Mammary epithelial cell (primary cell): ENCODE data around the gene SLCO4A1.

Experiments used
- EZH2 ChIP-seq: IDR thresholded peaks from 2 replicates; pipeline ENCODE4 v1.6.1; 2012; ENCODE audit warnings: low read length, inconsistent platforms, borderline replicate concordance
- TF ChIP-seq, protein P1 (sequence below), 2 donors: IDR thresholded peaks in 1 of 2; conservative IDR thresholded peaks in 1 of 2; 2 replicates each; pipeline ENCODE4 v1.5.1; 2011 to 2012; ENCODE audit warnings: inconsistent platforms in 2 of 2, low read length in 2 of 2, mild to moderate bottlenecking in 2 of 2, control low read depth in 1 of 2, low read depth in 1 of 2; ENCODE audit not compliant: insufficient read depth in 1 of 2; ENCODE audit errors: extremely low read depth in 1 of 2

DNA sequence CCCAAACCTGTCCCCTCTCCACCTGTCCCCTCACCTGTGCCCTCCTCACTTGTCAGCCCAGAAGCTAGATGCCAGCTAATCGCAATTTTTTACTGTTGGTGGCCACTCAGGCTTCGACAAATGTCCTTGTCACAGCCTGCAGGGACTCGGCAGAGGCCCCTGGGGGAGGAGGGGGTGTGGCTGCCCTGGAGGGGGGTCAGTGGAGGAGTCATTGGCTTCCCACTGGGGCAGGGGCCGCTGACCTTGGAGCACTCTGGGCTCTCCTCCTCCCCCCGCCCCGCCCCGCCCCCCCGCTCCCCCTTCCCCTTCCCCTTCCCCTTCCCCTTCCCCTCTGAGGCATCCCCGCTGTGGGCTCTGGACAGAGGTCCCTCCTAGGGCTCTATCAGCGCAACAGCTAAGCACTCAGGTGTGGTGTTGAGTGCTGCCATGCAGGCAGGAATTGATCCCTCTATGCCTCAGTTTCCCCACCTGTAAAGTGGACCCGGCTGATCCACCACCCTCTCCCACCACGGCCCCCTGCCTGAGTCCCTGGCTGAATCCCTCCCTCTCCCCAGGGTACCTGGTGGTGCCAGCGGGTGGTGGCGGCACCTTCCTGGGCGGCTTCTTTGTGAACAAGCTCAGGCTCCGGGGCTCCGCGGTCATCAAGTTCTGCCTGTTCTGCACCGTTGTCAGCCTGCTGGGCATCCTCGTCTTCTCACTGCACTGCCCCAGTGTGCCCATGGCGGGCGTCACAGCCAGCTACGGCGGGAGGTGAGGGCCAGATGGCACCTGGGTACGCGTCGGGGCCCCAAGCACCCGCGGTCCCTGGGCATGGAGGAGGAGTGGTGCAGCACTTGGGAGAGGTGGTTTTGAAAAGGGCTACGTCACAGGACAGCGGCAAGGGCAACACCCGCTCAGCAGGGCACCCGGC, 23.8 kb downstream of the SLCO4A1 start:
- TF ChIP-seq, protein P1, sequence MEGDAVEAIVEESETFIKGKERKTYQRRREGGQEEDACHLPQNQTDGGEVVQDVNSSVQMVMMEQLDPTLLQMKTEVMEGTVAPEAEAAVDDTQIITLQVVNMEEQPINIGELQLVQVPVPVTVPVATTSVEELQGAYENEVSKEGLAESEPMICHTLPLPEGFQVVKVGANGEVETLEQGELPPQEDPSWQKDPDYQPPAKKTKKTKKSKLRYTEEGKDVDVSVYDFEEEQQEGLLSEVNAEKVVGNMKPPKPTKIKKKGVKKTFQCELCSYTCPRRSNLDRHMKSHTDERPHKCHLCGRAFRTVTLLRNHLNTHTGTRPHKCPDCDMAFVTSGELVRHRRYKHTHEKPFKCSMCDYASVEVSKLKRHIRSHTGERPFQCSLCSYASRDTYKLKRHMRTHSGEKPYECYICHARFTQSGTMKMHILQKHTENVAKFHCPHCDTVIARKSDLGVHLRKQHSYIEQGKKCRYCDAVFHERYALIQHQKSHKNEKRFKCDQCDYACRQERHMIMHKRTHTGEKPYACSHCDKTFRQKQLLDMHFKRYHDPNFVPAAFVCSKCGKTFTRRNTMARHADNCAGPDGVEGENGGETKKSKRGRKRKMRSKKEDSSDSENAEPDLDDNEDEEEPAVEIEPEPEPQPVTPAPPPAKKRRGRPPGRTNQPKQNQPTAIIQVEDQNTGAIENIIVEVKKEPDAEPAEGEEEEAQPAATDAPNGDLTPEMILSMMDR (conservative IDR thresholded peaks at IDR 0.05 in 1 of 2, IDR thresholded peaks at IDR 0.05 in 1 of 2; ENCODE audit: extremely low read depth in 1 of 2, insufficient read depth in 1 of 2, low read depth in 1 of 2, low read length in 2 of 2): no peak
- no peak for TF ChIP-seq EZH2
